Lower lobe of right lung (tissue), 2 donors: ENCODE results near the gene WSCD2. TPM values are rescaled to one million over a fixed set of nuclear protein-coding genes. Genes with fewer than 3 reads are reported as not detected.

ENCODE experiments used
- ATAC-seq, 2 donors: fragments of 200-7000 bp; cut with Tn5 transposase; one replicate each; pipeline ENCODE4 v1.9.1; 2020 to 2022; ENCODE audit warnings: mild to moderate bottlenecking in 2 of 2, moderate library complexity in 2 of 2
- DNase-seq: peaks from one replicate; pipeline ENCODE4 v3.0.0-alpha.2; 2020
- H3K27ac ChIP-seq: fragments of 200-600 bp; one replicate; pipeline ENCODE4 v1.8.0; 2022
- H3K27me3 ChIP-seq: fragments of 200-600 bp; one replicate; pipeline ENCODE4 v1.8.0; 2022; ENCODE audit warnings: low read depth
- H3K36me3 ChIP-seq: fragments of 200-600 bp; one replicate; pipeline ENCODE4 v1.8.0; 2022; ENCODE audit warnings: mild to moderate bottlenecking
- H3K4me1 ChIP-seq: fragments of 200-600 bp; one replicate; pipeline ENCODE4 v1.8.0; 2022
- H3K4me3 ChIP-seq: fragments of 200-600 bp; one replicate; pipeline ENCODE4 v1.8.0; 2022; ENCODE audit warnings: mild to moderate bottlenecking
- H3K9me3 ChIP-seq: fragments of 200-600 bp; one replicate; pipeline ENCODE4 v1.8.0; 2022
- intact Hi-C: fragments of 100-400 bp; cut with DNase I; formaldehyde crosslinking; loops from one replicate; pipeline ENCODE4 v1.11.0; 2022
- total RNA-seq: library from RNA; stranded (reverse); fragmentation: NEBNext Ultra II Directional; extraction: Animal tissue kit (Norgen Biotek cat#: 25700); gene quantifications from one replicate; pipeline ENCODE4 v1.2.1, GENCODE V29; 2021
- TF ChIP-seq, protein P1 (sequence below): fragments of 200-600 bp; IDR thresholded peaks from one replicate; pipeline ENCODE4 v1.8.0; 2022; ENCODE audit warnings: antibody characterized with exemption, mild to moderate bottlenecking
- donor health status: DM: no; HTN: yes; CAD: no; lungs with severe emphysema.

The WSCD2 gene
- total RNA-seq, 1 donor from 2014 or later: 0.89 TPM

DNA sequence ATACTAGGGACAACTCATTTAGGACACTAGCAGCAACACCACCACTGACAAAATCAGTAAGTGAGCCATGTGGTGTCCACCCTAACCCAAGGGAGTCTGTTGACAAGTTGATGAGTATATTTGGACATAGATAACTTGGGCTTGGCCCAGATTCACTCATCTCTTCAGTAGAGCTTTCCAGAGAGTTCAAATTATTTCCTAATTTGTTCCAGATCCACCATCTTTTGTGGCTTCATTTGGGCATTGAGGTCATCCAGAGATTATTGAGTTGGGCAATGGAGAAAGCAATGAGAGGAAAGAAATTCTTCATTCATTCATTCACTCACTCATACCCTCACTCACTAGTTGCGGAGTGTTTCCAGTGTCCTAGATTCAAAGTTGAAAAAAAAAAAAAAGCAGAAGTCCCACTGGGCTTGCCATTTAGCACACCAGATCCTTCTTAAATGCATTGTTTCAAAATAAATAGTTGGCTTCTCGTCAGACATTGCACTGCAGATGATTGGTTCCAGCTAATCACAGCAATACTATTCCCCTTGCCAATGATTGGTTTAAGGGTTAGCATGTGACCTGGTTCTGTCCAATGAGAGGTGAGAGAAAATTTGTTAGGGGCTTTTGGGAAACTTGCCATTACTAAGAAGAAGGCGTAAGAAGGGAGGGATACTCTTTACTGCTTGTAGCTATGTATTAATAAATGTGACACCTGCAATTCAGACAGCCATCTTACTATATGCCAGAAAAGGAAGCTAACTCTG, 31.8 kb upstream of the WSCD2 start:
- TF ChIP-seq, protein P1, sequence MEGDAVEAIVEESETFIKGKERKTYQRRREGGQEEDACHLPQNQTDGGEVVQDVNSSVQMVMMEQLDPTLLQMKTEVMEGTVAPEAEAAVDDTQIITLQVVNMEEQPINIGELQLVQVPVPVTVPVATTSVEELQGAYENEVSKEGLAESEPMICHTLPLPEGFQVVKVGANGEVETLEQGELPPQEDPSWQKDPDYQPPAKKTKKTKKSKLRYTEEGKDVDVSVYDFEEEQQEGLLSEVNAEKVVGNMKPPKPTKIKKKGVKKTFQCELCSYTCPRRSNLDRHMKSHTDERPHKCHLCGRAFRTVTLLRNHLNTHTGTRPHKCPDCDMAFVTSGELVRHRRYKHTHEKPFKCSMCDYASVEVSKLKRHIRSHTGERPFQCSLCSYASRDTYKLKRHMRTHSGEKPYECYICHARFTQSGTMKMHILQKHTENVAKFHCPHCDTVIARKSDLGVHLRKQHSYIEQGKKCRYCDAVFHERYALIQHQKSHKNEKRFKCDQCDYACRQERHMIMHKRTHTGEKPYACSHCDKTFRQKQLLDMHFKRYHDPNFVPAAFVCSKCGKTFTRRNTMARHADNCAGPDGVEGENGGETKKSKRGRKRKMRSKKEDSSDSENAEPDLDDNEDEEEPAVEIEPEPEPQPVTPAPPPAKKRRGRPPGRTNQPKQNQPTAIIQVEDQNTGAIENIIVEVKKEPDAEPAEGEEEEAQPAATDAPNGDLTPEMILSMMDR: no peak
- intact Hi-C loops: no loop called here
- Histone ChIP-seq H3K4me3 (no peak overlapping the region), H3K9me3 (no peaks in the 10 kb centered on the region), H3K27me3 (peaks cover 19% of the 10 kb centered on the region), H3K4me1 (no peaks in the 10 kb centered on the region), H3K27ac (no peak overlapping the region), H3K36me3 (no peaks in the 10 kb centered on the region)
- DNase-seq (no peak), ATAC-seq (no peak)

DNA sequence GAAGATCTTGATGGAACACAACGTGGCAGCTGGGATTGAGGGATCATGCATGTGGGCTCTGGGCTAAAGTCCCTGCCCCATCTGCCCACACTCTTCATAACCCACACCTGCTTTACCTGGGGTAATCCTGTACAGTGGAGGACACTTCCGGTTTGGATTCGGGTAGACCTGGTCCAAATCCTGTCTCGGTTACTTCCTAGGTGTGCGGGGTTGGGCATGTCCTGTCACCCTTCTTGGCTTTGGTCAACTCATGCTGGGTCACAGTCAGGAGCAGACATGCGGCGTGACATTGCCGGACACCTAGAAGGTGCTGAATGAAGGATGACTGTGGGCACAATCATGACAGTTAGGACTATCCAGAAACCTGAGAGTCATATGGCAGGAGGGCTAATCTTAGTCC, 30.7 kb upstream of the WSCD2 start:
- Histone ChIP-seq H3K4me3 (no peak overlapping the region), H3K27ac (no peak overlapping the region), H3K4me1 (no peaks in the 10 kb centered on the region), H3K36me3 (no peaks in the 10 kb centered on the region), H3K27me3 (peaks cover 10% of the 10 kb centered on the region), H3K9me3 (no peaks in the 10 kb centered on the region)
- TF ChIP-seq, protein P1: no peak
- no peak for DNase-seq
- intact Hi-C loops: no loop called here
- no peak for ATAC-seq

GRCh38 chr12:108099073-108099472, 30.0 kb upstream of the WSCD2 start:
- TF ChIP-seq, protein P1: peak; percentile 33
- no peaks in the 10 kb centered on the region for H3K9me3 ChIP-seq
- no peak overlapping the region for H3K4me3 ChIP-seq
- intact Hi-C loops: no loop called here
- DNase-seq (no peak), ATAC-seq (no peak)
- H3K4me1 ChIP-seq: no peaks in the 10 kb centered on the region
- H3K36me3 ChIP-seq: no peaks in the 10 kb centered on the region
- no peak overlapping the region for H3K27ac ChIP-seq
- peaks cover 4% of the 10 kb centered on the region for H3K27me3 ChIP-seq

GRCh38 chr12:108099778-108100489, 29.2 kb upstream of the WSCD2 start:
- ATAC-seq (no peak), DNase-seq (no peak)
- H3K27ac ChIP-seq: no peak overlapping the region
- no peaks in the 10 kb centered on the region for H3K9me3 ChIP-seq
- H3K4me1 ChIP-seq: no peaks in the 10 kb centered on the region
- H3K4me3 ChIP-seq: no peak overlapping the region
- no peaks in the 10 kb centered on the region for H3K36me3 ChIP-seq
- TF ChIP-seq, protein P1: no peak
- H3K27me3 ChIP-seq: no peaks in the 10 kb centered on the region
- intact Hi-C loops: no loop called here

- TF ChIP-seq, protein P1: no peak
- H3K36me3 ChIP-seq: no peaks in the 10 kb centered on the region
- intact Hi-C loops: no loop called here
- no peaks in the 10 kb centered on the region for H3K4me1 ChIP-seq
- H3K9me3 ChIP-seq: no peaks in the 10 kb centered on the region
- no peak for ATAC-seq
- no peak overlapping the region for H3K4me3 ChIP-seq
- H3K27ac ChIP-seq: no peak overlapping the region
- DNase-seq: no peak
- H3K27me3 ChIP-seq: no peaks in the 10 kb centered on the region
Measured at GRCh38 chr12:108101605-108102175, 27.4 kb upstream of the WSCD2 start.
